Lower leg skin (tissue), 4 donors: ENCODE results near the gene SEZ6. TPM values are rescaled to one million over a fixed set of nuclear protein-coding genes. Genes with fewer than 3 reads are reported as not detected.

Source experiments
- DNase-seq, 2 donors: peaks; one replicate each; pipeline ENCODE4 v3.0.0-alpha.2; 2019; ENCODE audit warnings: low spot score in 2 of 2
- H3K4me3 ChIP-seq: fragments of 200-600 bp; sonication (generic); 2 replicates; pipeline ENCODE4 v1.5.1; 2017; ENCODE audit warnings: mild to moderate bottlenecking, low read depth; ENCODE audit not compliant: poor library complexity, severe bottlenecking
- POLR2A ChIP-seq, 2 donors: fragments of 450-650 bp; IDR thresholded peaks; one replicate each; pipeline ENCODE4 v1.6.1; 2016 to 2017; ENCODE audit warnings: antibody characterized with exemption in 2 of 2, mild to moderate bottlenecking in 1 of 2, moderate library complexity in 1 of 2
- WGBS, 2 donors: methylation state at CpG; one replicate each; pipeline ENCODE4 v1.1.5; 2018; 5-methylcytosine and 5-hydroxymethylcytosine counted together
- intact Hi-C: fragments of 100-400 bp; cut with DNase I; formaldehyde crosslinking; loops from one replicate; pipeline ENCODE4 v1.15.0; 2023; ENCODE audit warnings: low total_unique reads
- total RNA-seq, 4 donors: library from RNA; depleted of rRNA; stranded (reverse); fragments of >200 nt; gene quantifications; one replicate each; pipeline ENCODE4 v1.1.0, GENCODE V29; 2016
- TF ChIP-seq, protein P1 (sequence below), 3 donors: fragments of 450-650 bp; IDR thresholded peaks; one replicate each; pipeline ENCODE4 v1.5.1; 2016; ENCODE audit warnings: antibody characterized with exemption in 3 of 3, mild to moderate bottlenecking in 3 of 3, moderate library complexity in 2 of 3

Gene SEZ6
- total RNA-seq, 4 donors from 2014 or later = not detected

DNA sequence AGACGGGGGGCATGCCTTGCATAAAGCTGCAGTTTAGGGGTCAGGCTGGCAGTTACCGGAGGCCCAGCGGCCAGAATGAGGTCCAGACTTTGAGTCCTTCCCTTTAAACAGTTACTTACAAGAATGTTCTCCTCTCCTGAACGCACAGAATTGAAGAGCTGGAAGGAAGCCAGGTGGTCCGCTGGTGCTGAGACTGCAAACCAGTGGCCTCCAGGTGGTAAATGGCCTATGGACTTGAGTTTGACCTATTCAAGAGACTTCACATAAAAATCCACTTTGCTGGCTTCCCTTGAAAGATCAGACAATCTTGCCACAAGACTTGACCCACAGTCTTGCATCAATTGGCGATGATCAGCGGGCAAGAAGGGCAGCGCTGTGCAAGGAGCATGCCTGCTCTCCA, 14.7 kb upstream of the SEZ6 start:
- no peak overlapping the region for H3K4me3 ChIP-seq
- TF ChIP-seq, protein P1, sequence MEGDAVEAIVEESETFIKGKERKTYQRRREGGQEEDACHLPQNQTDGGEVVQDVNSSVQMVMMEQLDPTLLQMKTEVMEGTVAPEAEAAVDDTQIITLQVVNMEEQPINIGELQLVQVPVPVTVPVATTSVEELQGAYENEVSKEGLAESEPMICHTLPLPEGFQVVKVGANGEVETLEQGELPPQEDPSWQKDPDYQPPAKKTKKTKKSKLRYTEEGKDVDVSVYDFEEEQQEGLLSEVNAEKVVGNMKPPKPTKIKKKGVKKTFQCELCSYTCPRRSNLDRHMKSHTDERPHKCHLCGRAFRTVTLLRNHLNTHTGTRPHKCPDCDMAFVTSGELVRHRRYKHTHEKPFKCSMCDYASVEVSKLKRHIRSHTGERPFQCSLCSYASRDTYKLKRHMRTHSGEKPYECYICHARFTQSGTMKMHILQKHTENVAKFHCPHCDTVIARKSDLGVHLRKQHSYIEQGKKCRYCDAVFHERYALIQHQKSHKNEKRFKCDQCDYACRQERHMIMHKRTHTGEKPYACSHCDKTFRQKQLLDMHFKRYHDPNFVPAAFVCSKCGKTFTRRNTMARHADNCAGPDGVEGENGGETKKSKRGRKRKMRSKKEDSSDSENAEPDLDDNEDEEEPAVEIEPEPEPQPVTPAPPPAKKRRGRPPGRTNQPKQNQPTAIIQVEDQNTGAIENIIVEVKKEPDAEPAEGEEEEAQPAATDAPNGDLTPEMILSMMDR (IDR thresholded peaks at IDR 0.05) = no peak
- intact Hi-C loops = no loop called here
- WGBS, 2 donors = 70 to 79% methylated on average over 8 of the region's 8 CpGs
- no peak for DNase-seq

DNA sequence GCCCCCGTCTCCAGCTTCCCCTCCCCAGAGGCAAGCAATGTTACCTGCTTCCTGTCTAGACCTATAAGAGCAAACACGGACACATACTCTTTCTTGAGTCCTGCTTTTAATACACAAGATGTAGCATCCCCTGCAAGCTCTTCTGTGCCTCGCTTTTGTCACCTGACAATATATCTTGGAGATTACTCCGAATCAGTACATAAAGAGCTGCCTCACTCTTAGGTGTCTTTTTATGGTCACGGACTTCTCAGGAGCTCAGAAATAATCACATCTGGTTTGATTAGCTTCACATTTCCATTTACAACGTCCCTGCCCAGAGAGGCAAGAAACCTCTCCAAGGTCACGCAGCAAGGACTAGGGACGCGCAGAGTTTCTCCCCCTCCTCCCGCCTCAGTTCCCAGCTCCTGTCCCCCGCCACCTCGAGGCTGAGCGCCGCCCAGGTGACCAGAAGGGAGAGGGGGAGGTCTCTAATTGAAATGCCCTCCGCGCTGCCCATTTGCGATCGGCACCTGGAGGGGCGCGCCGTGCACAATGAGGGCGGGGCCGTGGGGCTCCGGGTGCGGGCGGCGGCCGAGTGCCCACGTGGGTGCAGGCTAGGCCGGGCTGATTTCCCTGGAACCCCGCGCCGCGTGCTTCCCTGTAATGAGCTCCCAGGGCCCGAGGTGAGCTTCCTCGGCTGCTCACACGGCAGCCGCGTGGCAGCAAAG, 13.8 kb upstream of the SEZ6 start:
- intact Hi-C loops = no loop called here
- DNase-seq = no peak
- TF ChIP-seq, protein P1 (IDR thresholded peaks at IDR 0.05) = no peak
- no peak for TF ChIP-seq POLR2A (IDR thresholded peaks at IDR 0.05)
- no peak overlapping the region for H3K4me3 ChIP-seq
- WGBS, 2 donors = 6 to 13% methylated on average over 20 to 38 of the region's 39 CpGs

DNA sequence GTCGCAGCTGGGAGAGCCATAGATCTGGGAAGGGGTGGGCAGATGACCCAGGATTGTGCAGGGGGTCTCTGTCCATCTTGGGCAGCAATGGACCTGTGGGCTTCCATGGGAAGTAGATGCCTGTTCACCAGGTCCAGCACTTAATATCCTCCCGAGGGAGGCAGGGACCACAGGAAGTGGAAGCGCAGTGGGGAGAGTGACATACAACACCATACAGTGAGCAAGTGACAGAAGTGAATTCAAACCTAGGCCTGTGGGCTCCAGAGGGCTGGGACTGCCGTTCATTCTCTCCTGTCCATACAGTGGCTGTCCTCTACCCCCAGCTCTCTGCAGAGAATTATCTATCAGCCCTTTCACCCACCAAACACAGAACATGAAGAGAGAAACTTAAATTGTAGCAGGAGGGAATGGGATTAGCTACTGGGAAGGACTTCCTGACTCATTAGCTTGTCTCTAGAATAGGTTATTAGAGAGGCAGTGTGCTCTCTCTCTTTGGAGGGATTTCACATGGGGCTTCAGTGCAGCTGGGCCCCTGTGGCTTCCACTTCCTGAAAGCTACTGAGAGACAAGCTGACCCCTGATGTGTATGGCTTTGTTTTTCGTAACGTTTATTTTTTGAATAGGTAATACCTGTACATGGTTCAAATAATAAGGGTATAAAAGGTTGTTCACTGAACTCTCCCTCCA, 13.1 kb upstream of the SEZ6 start:
- TF ChIP-seq, protein P1 (IDR thresholded peaks at IDR 0.05) = no peak
- TF ChIP-seq POLR2A (IDR thresholded peaks at IDR 0.05) = no peak
- intact Hi-C loops = no loop called here
- H3K4me3 ChIP-seq = no peak overlapping the region
- DNase-seq = no peak
- 40 to 43% methylated on average over 6 of the region's 6 CpGs for WGBS, 2 donors

DNA sequence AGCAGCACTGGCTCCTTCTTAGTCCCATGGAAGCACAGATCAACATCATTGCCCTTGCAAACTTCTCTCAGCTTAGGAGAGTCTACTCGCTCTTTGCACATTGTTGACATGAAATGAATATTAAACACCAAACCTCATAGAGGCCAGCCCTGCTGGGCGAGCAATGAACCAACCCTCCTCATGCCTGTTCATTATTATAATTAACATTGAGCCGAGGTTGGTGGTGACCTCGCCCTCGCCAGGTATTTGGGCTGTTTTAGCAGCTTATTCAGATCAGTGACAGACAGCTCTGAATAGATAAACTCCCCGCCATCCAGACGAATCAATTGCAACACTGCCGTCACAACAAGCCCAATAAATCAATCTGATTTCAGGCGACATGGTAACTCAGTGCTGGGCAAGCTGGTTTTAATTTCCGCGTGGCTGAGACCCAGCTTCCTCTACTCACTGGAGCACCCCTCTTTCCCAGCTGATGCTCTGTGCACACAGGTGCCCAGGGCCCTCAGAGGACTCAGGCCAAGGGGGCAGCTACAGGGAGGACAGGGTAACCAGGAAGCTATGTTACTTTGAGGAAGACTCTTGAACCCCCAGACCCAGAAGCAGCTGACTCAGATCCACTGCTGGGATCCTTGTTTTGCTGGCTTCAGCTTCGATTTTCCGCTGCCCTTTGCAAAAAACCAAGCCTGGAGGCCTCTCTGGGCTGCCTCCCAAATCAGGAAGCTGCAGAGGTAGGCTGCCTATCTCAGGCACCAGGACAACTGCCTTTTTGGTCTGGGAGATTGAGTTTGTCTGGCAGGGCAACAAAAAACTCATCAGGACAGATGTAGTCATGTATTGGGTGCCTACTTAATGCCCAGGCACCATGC, 10.7 kb upstream of the SEZ6 start:
- intact Hi-C loops = no loop called here
- H3K4me3 ChIP-seq = no peak overlapping the region
- WGBS, 2 donors = 28 to 38% methylated on average over 13 of the region's 13 CpGs
- no peak for DNase-seq
- TF ChIP-seq, protein P1 (IDR thresholded peaks at IDR 0.05) = no peak
- no peak for TF ChIP-seq POLR2A (IDR thresholded peaks at IDR 0.05)

DNA sequence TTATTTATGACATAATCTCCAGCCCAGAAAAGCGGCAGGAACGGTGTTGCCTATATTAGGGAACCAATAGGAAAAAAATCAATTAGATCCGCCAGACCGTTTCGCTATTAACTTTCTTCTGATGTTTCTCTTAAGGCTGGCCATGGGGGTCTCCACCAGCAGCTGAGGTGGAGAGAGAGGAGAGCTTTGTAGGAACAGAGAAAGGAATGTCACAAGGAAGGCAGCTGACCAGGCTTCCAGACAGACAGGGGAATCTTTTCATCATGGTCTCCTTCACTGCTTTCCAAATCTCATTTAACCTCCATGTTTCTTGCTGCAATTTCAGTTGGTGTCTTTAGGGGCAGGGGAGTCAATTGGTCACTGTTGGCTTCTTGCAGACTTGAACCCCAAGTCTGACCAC, 8.9 kb upstream of the SEZ6 start:
- no peak for DNase-seq
- TF ChIP-seq, protein P1 (IDR thresholded peaks at IDR 0.05) = no peak
- TF ChIP-seq POLR2A (IDR thresholded peaks at IDR 0.05) = no peak
- WGBS, 2 donors = 67 to 68% methylated on average over 5 of the region's 5 CpGs
- intact Hi-C loops = no loop called here
- H3K4me3 ChIP-seq = no peak overlapping the region
